Thyroid gland (tissue), 4 donors: Measurements from ENCODE around the gene KCTD10. TPM values are rescaled to one million over a fixed set of nuclear protein-coding genes. Genes with fewer than 3 reads are reported as not detected.

Experiments used
- DNase-seq, 2 donors: peaks; one replicate each; pipeline ENCODE4 v3.0.0-alpha.2; 2019
- H3K27ac ChIP-seq, 3 donors: fragments of 200-600 bp; sonication (generic); 1 replicate in 2 of 3; 2 replicates in 1 of 3; pipeline ENCODE4 v1.5.1; 2016 to 2019; ENCODE audit warnings: mild to moderate bottlenecking in 1 of 3, moderate library complexity in 1 of 3
- H3K27me3 ChIP-seq: fragments of 200-600 bp; sonication (generic); one replicate; pipeline ENCODE4 v1.5.1; 2019
- H3K36me3 ChIP-seq, 2 donors: fragments of 200-600 bp; sonication (generic); one replicate each; pipeline ENCODE4 v1.5.1; 2016 to 2019
- H3K4me1 ChIP-seq, 2 donors: fragments of 200-600 bp; sonication (generic); one replicate each; pipeline ENCODE4 v1.5.1; 2017 to 2019
- H3K4me3 ChIP-seq, 3 donors: fragments of 200-600 bp; sonication (generic); replicated peaks in 1 of 3; 1 replicate in 2 of 3; 2 replicates in 1 of 3; pipeline ENCODE4 v1.5.1; 2016; ENCODE audit warnings: mild to moderate bottlenecking in 1 of 3
- H3K9me3 ChIP-seq: fragments of 200-600 bp; sonication (generic); one replicate; pipeline ENCODE4 v1.5.1; 2017
- POLR2A ChIP-seq, 2 donors: fragments of 450-650 bp; IDR thresholded peaks; one replicate each; pipeline ENCODE4 v1.6.1; 2017; ENCODE audit warnings: antibody characterized with exemption in 2 of 2, mild to moderate bottlenecking in 2 of 2, moderate library complexity in 1 of 2
- WGBS, 2 donors: methylation state at CpG; one replicate each; pipeline ENCODE4 v1.1.5; 2017; 5-methylcytosine and 5-hydroxymethylcytosine counted together
- intact Hi-C: fragments of 100-400 bp; cut with DNase I; formaldehyde crosslinking; loops from one replicate; pipeline ENCODE4 v1.15.1; 2023
- total RNA-seq, 4 donors: library from RNA; depleted of rRNA; stranded (reverse); fragments of >200 nt; gene quantifications; one replicate each; pipeline ENCODE4 v1.2.3, GENCODE V29; 2016
- TF ChIP-seq, protein P1 (sequence below), 6 experiments: fragments of 200-600 bp in 3 of 6; fragments of 450-650 bp in 3 of 6; sonication (generic) in 3 of 6; IDR thresholded peaks; one replicate each; pipeline ENCODE4 v1.5.1; 2016 to 2019; ENCODE audit warnings: antibody characterized with exemption in 6 of 6, mild to moderate bottlenecking in 2 of 6, inconsistent platforms in 1 of 6, moderate library complexity in 1 of 6

The KCTD10 gene
- total RNA-seq, 4 donors from 2014 or later = 70.3 to 149 (median 85.4) TPM

- 62 to 63% methylated on average over 1 of the region's 1 CpG for WGBS, 2 donors
- Histone ChIP-seq H3K9me3 (no peaks in the 10 kb centered on the region), H3K36me3 (peaks cover 15 to 18% of the 10 kb centered on the region in 2 donors), H3K27me3 (no peaks in the 10 kb centered on the region), H3K4me3 (no peak overlapping the region), H3K27ac (no peak overlapping the region), H3K4me1 (peaks cover 27% of the 10 kb centered on the region in 2 donors)
- TF ChIP-seq, protein P1, sequence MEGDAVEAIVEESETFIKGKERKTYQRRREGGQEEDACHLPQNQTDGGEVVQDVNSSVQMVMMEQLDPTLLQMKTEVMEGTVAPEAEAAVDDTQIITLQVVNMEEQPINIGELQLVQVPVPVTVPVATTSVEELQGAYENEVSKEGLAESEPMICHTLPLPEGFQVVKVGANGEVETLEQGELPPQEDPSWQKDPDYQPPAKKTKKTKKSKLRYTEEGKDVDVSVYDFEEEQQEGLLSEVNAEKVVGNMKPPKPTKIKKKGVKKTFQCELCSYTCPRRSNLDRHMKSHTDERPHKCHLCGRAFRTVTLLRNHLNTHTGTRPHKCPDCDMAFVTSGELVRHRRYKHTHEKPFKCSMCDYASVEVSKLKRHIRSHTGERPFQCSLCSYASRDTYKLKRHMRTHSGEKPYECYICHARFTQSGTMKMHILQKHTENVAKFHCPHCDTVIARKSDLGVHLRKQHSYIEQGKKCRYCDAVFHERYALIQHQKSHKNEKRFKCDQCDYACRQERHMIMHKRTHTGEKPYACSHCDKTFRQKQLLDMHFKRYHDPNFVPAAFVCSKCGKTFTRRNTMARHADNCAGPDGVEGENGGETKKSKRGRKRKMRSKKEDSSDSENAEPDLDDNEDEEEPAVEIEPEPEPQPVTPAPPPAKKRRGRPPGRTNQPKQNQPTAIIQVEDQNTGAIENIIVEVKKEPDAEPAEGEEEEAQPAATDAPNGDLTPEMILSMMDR (IDR thresholded peaks at IDR 0.05) = no peak
- TF ChIP-seq POLR2A (IDR thresholded peaks at IDR 0.05) = no peak
- intact Hi-C loops = loop anchor here (5.0 kb wide), 1 partner anchor 47 kb away; no protein-coding TSS in a partner anchor
- DNase-seq = no peak
These were observed 2.7 kb upstream of the KCTD10 start for GRCh38 chr12:109479761-109480160.

DNA sequence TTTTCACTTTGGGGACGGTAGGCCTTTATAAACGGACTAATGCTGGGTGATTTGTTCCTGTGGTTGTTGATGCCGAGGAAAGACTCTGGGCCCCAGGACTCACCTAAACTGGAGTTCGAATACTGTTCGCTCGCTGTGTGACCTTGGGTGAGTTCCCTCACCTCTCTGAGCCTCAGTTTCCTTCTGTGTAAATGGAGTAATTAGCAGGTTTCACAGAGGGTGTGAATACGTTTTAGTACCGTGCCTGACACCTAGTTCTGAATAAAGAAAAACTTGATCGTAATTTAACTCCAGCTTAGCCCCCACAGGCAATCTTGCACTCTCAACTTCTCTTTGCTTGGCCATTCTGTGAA, 839 bp upstream of the KCTD10 start:
- peaks cover 0 to 4% of the 10 kb centered on the region in 2 donors for H3K36me3 ChIP-seq
- no peak for DNase-seq
- H3K4me3 ChIP-seq = peak overlapping the region; percentile 79 to 97 (median 87)
- no peaks in the 10 kb centered on the region for H3K27me3 ChIP-seq
- peaks cover 40 to 42% of the 10 kb centered on the region in 2 donors for H3K4me1 ChIP-seq
- WGBS, 2 donors = 5 to 8% methylated on average over 9 of the region's 9 CpGs
- intact Hi-C loops = loop anchor here (5.0 kb wide), 1 partner anchor 46 kb away; no protein-coding TSS in a partner anchor
- no peak for TF ChIP-seq POLR2A (IDR thresholded peaks at IDR 0.05)
- TF ChIP-seq, protein P1 (IDR thresholded peaks at IDR 0.05) = no peak
- peak overlapping the region in 2 of 3 donors; percentile 97 to 99 for H3K27ac ChIP-seq
- no peaks in the 10 kb centered on the region for H3K9me3 ChIP-seq

DNA sequence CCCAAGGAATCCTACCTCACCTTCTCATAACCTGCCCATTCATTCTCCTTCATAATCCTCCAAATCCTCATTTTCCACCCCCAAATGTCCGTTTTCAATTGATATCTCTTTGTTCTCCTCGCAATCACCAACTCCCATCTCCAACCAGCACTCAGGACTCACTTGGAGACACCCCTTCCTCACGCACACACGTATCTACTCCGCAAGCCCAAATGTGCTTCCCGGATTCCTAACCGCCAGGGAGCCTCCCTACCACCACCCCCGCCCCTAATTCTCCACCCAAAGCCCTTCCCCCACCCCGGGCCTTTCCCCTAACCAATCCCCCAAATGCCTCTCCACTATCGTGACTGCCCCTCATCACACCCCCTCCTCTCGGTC, 304 bp downstream of the KCTD10 start:
- no peak for TF ChIP-seq POLR2A (IDR thresholded peaks at IDR 0.05)
- TF ChIP-seq, protein P1 (IDR thresholded peaks at IDR 0.05) = no peak
- peak overlapping the region; percentile 79 to 97 (median 87) for H3K4me3 ChIP-seq
- no peaks in the 10 kb centered on the region for H3K9me3 ChIP-seq
- peak overlapping the region; percentile 97 to 99 (median 98) for H3K27ac ChIP-seq
- intact Hi-C loops = loop anchor here (5.0 kb wide), 1 partner anchor 44 kb away; no protein-coding TSS in a partner anchor
- H3K4me1 ChIP-seq = peaks cover 49 to 54% of the 10 kb centered on the region in 2 donors
- no peak for DNase-seq
- no peaks in the 10 kb centered on the region for H3K27me3 ChIP-seq
- WGBS, 2 donors = 0% methylated on average over 11 of the region's 11 CpGs
- H3K36me3 ChIP-seq = no peaks in the 10 kb centered on the region

- intact Hi-C loops = loop anchor here (5.0 kb wide), 1 partner anchor 44 kb away; no protein-coding TSS in a partner anchor
- H3K27ac ChIP-seq = peak overlapping the region; percentile 97 to 99 (median 98)
- H3K36me3 ChIP-seq = no peaks in the 10 kb centered on the region
- no peaks in the 10 kb centered on the region for H3K9me3 ChIP-seq
- TF ChIP-seq, protein P1 (IDR thresholded peaks at IDR 0.05) = no peak
- TF ChIP-seq POLR2A (IDR thresholded peaks at IDR 0.05) = no peak
- peak; percentile 35 to 41 for DNase-seq
- H3K4me1 ChIP-seq = peaks cover 54 to 60% of the 10 kb centered on the region in 2 donors
- H3K4me3 ChIP-seq = peak overlapping the region; percentile 79 to 97 (median 87)
- no peaks in the 10 kb centered on the region for H3K27me3 ChIP-seq
- WGBS, 2 donors = 9 to 12% methylated on average over 19 of the region's 19 CpGs
These were observed 900 bp downstream of the KCTD10 start for GRCh38 chr12:109475993-109476806.

DNA sequence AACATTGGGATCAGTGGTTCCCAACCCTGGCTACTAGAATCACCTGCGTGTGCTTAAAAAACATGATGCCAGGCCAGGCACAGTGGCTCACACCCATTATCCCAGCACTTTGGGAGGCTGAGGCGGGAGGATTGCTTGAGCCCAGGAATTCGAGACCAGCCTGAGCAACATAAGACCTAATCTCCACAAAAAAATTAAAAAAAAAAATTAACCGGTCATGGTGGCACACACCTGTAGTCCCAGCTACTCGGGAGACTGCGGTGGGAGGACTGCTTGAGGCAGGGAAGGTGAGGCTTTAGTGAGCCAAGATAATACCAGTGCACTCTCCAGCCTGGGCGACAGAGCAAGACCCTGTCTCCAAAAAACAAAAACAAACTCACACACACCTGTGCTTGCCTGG, 2.0 kb downstream of the KCTD10 start:
- Histone ChIP-seq H3K9me3 (no peaks in the 10 kb centered on the region), H3K4me1 (peaks cover 59 to 70% of the 10 kb centered on the region in 2 donors), H3K36me3 (no peaks in the 10 kb centered on the region), H3K4me3 (peak overlapping the region in 1 of 3 donors; percentile 3), H3K27ac (peak overlapping the region; percentile 97 to 99 (median 98)), H3K27me3 (no peaks in the 10 kb centered on the region)
- 87 to 91% methylated on average over 7 of the region's 7 CpGs for WGBS, 2 donors
- no peak for TF ChIP-seq POLR2A (IDR thresholded peaks at IDR 0.05)
- TF ChIP-seq, protein P1 (IDR thresholded peaks at IDR 0.05) = no peak
- intact Hi-C loops = loop anchor here (5.0 kb wide), 1 partner anchor 43 kb away; no protein-coding TSS in a partner anchor
- no peak for DNase-seq
